Erythroblast (primary cell): ENCODE data around the gene TAF15.

Source experiments
- DNase-seq, 2 experiments: peaks; one replicate each; lab custom pipeline; 2025; lab: John Stamatoyannopoulos, UW
- GATA1 ChIP-seq: IDR thresholded peaks from 2 replicates; pipeline ENCODE4 v1.6.1; 2011; ENCODE audit warnings: low read depth, mild to moderate bottlenecking, control low read depth, low read length, moderate library complexity
- POLR2A ChIP-seq: IDR thresholded peaks from 2 replicates; pipeline ENCODE4 v1.6.1; 2011; ENCODE audit warnings: mild to moderate bottlenecking, low read length

TAF15 gene

DNA sequence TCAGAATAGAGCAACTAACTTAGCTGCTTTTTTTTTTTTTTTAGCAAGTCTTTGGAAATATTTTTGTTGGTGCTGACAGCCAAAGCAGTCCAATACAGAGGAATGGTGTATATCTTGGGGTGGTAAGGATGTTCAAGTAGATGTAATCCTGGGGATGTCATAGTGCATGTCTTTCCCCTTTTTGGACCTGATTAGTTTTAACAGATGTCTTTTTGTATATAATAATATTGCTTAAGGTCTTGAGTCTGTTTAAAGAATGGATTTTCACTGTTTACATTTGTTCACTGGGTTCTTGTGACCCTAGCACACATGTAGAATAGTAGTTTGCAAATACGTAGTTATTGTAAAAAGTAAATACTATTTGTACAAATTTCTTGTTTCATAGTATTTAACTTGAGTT lies 7.9 kb downstream of the TAF15 start:
- TF ChIP-seq POLR2A: no peak
- no peak for TF ChIP-seq GATA1
- no peak for DNase-seq

DNA sequence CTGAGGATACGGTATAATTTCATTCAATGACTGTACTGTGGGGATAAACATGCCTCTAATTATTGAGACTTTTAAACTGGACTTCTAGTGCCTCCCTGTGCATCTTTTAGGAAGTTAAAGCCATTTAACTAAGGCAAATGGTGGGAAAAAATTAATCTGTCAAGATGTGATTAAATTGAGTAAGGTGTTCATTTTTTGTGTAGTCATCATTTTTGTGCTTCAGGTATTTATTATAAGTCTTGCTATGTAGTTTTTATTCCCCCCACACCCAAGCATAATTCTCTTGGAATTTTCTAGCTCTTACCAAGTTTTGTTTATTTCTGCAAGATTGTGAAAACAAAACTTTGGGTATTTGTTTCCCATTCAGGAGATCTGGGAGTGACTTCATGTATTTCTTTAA lies 10.2 kb downstream of the TAF15 start:
- DNase-seq: no peak
- TF ChIP-seq GATA1 (no peak), POLR2A (no peak)

GRCh38 chr17:35821308-35821707 lies 12.0 kb downstream of the TAF15 start:
- no peak for DNase-seq
- no peak for TF ChIP-seq GATA1
- no peak for TF ChIP-seq POLR2A

DNA sequence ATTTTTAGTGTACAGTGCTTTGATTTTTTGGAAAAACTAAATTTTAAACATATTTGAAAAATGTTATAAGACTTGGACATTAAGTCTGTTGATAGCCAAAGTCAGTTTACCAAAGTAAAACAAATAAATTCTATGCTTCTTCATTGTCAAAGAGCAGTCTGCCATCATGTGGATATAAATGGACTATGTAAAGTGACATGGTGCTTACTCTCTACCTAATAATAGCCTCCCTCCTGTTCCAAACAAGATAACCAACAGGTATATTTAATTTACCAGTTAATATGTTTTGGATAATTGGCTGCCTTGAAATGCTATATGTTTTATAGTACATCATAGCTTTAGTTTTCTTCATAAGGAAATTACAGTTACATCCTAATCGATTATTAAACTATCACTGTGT lies 15.9 kb downstream of the TAF15 start:
- DNase-seq: no peak
- TF ChIP-seq GATA1 (no peak), POLR2A (no peak)

DNA sequence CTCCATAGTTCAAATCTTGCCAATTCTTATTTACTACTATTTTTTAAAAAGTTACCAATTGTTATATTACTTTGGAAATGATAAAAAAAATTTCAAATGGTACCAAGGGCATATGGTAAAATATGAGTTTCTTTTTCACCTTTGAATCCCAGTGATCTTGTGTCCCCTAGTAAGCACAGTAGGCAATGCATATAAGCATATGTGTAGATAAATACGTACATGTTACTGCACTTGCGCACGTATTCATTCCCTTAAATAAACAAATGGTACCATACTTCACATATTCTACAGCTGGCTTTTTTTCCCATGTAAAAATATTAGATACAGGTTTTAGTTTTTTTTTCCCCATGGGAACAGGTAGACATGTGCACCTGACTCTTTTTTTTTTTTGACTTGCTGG lies 31.8 kb downstream of the TAF15 start:
- no peak for DNase-seq
- TF ChIP-seq POLR2A: no peak
- no peak for TF ChIP-seq GATA1

DNA sequence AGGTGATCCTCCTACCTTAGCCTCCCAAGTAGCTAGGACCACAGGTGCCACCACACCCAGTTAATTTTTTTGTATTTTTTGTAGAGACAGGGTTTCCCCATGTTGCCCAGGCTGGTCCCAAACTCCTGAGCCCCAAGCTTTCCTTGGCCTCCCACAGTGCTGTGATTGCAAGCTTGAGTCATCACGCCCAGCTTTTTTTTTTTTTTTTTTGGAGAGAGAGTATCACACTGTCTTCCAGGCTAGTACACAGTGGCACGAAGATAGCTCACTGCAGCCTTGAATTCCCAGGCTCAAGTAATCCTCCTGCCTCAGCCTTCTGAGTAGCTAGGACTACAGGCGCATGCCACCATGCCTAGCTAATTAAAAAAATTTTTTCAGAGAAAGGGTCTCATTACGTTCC lies 32.2 kb downstream of the TAF15 start:
- TF ChIP-seq GATA1: no peak
- TF ChIP-seq POLR2A: no peak
- no peak for DNase-seq

DNA sequence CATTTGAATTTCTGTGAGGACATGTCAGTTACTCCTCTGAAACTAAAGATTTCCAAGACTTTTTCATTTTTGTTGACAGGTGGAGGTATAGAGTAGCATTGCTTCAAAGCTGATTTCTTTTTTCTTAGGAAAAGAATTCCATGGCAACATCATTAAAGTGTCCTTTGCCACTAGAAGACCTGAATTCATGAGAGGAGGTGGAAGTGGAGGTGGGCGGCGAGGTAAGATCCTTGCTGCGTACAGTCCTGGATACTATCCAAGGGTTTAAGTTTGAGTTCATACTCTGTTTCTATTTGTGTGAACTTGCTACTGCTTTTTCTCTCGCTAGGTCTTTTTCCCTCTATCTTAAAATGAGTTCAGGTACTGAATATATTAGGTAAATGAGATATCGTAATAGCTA lies 33.0 kb downstream of the TAF15 start:
- DNase-seq: no peak

GRCh38 chr17:35843698-35844097 lies 34.4 kb downstream of the TAF15 start:
- no peak for TF ChIP-seq POLR2A
- no peak for TF ChIP-seq GATA1

More for the DNA sequence above, 33.0 kb downstream of the TAF15 start:
- TF ChIP-seq GATA1 (no peak), POLR2A (no peak)

GRCh38 chr17:35844547-35844946 lies 35.3 kb downstream of the TAF15 start:
- DNase-seq: no peak
- TF ChIP-seq GATA1: no peak

More at GRCh38 chr17:35843698-35844097, 34.4 kb downstream of the TAF15 start:
- DNase-seq: no peak

- TF ChIP-seq POLR2A: no peak
- DNase-seq: no peak
Measured at GRCh38 chr17:35846055-35846809, 36.9 kb downstream of the TAF15 start.

DNA sequence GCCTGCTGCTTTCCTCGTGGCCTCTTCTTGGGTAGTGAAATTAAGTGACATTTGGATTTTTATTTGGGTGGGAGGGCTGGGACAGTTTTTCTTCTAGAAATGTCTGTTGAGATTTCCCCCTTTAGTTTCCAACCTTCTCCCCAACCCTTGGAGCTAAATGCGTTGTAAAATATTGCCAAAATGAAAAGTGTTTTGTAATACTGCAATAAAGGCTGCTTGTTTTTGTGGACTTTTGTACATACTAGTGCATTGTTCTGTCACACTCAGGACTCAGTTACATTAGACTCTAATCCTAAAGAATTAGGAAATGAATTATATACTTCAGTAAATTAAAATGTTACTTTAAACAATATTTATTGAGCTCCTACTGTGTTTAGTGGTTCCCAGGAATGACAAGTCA lies 37.7 kb downstream of the TAF15 start:
- no peak for DNase-seq
- TF ChIP-seq POLR2A (no peak), GATA1 (no peak)

- no peak for DNase-seq
- no peak for TF ChIP-seq POLR2A
- TF ChIP-seq GATA1: no peak
Measured at GRCh38 chr17:35847633-35848373, 38.5 kb downstream of the TAF15 start.

DNA sequence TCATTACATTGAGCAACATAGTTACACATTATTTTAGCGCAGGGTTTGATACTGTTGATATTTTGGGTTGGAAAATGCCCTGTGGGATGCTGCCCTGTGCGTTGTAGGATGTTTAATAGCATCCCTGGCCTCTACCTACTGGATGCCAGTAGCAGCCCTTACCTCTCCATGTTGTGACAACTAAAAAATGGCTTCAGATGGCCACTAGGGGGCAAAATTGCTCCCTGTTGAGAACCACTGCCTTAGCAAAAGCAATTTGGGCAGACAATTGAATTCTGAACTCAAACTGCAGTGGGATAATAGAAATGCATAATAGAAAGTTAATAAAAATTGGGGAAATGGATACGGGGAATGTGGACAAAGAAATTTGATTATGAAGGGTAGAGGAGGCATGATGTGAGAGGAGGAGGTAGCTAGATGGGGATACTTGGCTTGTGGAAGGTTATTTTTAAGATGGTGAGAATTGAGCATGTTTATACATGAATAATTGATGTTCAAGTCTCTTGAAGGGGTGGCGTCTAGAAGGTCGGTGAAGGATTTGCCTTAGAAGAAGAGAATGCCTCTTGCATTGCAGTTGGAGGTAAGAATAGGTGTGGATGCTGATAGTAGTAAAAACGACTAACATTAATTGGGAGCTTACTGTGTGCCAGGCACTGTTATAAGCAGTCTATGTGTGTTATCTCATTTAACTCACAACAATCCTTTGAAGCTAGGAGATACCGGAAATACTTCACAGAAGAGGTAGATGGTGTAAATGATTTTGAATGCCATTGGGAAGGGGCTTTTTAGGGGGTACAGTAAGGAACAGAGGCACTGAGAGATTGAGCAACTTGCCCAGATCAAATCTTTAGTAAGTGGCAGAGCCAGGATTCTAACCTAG lies 40.4 kb downstream of the TAF15 start:
- TF ChIP-seq GATA1 (no peak), POLR2A (no peak)
- DNase-seq: peak; percentile 70 to 80

DNA sequence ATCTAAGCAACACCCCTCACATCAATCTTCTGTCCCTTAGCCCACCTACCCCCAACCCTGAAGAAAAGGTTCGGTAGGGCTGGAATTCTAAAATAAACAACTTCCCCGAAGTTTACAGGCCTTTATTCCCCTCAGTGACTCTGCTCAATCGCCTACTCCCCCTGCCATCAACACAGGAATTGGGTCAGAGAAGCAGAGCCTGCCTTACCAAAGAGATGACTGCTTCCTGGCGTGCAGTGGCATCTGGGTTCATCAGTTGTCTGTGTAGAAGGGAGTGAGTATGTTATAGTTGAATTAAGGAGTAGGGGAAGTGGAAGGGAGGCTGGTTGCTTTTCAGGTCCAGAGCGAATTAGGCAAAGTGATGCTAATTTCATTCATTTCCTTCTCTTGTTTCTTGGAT lies 46.7 kb downstream of the TAF15 start:
- no peak for DNase-seq
- no peak for TF ChIP-seq GATA1
- TF ChIP-seq POLR2A: no peak

DNA sequence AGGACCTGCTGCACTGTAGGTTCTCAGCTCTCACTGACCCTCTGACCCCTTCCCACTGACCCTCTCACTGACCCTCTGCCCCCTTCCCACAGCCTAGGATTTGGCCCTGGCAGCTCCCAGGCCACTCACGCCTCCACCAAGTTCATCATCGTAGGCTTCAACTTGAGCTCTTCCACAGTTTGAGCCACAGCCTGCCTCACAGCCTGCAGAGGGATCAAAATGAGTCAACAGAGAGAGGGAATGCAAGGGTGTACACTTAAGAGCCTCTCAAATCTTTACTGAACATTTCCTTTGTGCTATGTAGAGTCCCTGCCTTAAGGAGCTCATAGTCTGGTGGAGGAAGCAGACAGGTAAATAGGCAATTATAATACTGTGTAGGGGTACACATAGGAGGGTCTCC lies 47.3 kb downstream of the TAF15 start:
- no peak for DNase-seq
- TF ChIP-seq GATA1 (no peak), POLR2A (no peak)
